ENCODE results near the gene HOXB9.

Gene HOXB9

GRCh38 chr17:48571826-48572417 is 54.2 kb downstream of the HOXB9 start:
- FAIRE-seq (peak; percentile 21), DNase-seq (ENCODE audit: insufficient read length, low spot score) (no peak)
